ENCODE results near the gene ENTPD6. TPM values are rescaled to one million over a fixed set of nuclear protein-coding genes. Genes with fewer than 3 reads are reported as not detected.

The ENTPD6 gene
- total and polyA plus RNA-seq, 2 of the 4 experiments (the other 2 are of a cell fraction), result 61.1 to 98.6 TPM

GRCh38 chr20:25214819-25215218, 19.3 kb downstream of the ENTPD6 start:
- H4K8ac ChIP-seq (ENCODE audit: low read depth in 2 of 2, low read length in 2 of 2), result no peak overlapping the region
- ATAC-seq (ENCODE audit: low read depth), result no peak
- H3K27ac ChIP-seq (ENCODE audit: insufficient read depth, low read length), result no peak overlapping the region
- DNase-seq, result no peak
- no peak overlapping the region for H2BK20ac ChIP-seq (ENCODE audit: low read depth, low read length)
- H3K14ac ChIP-seq (replicated peaks; ENCODE audit: low read depth, low read length), result no peak overlapping the region
- TF ChIP-seq USF2 (IDR thresholded peaks at IDR 0.05; ENCODE audit: low read depth, low read length), result no peak
- no peak for TF ChIP-seq RCOR1 (IDR thresholded peaks at IDR 0.05; ENCODE audit: insufficient replicate concordance, low read length)
- TF ChIP-seq FOS (IDR thresholded peaks at IDR 0.05; ENCODE audit: low read depth, low read length), result no peak
- TF ChIP-seq CHD1 (IDR thresholded peaks at IDR 0.05; ENCODE audit: low read depth, low read length), result no peak
- TF ChIP-seq CTCF (conservative IDR thresholded peaks at IDR 0.05; ENCODE audit: low read depth, low read length), result no peak
- no peak for TF ChIP-seq POLR2A (IDR thresholded peaks at IDR 0.05; ENCODE audit: low read depth, low read length)
- TF ChIP-seq NFE2L2 (IDR thresholded peaks at IDR 0.05; ENCODE audit: low read depth, low read length), result no peak
- no peak overlapping the region for H3K23ac ChIP-seq (ENCODE audit: low read depth, low read length)
- dilution Hi-C loops (cut with HindIII; ENCODE audit: low sequenced_read_pairs, unreplicated experiment), result no loop called here
- no peak overlapping the region for H3K18ac ChIP-seq (ENCODE audit: low read depth, low read length)
- no TSS peak for BruUV-seq (replicated peaks)
- no peak overlapping the region for H2AK5ac ChIP-seq (ENCODE audit: low read depth, low read length)
- no peak overlapping the region for H3K4ac ChIP-seq (ENCODE audit: low read depth, low read length)
- no peak overlapping the region for H2BK120ac ChIP-seq (ENCODE audit: low read depth, low read length)
- intact Hi-C loops (cut with micrococcal nuclease), result no loop called here
- no peak overlapping the region for H3K56ac ChIP-seq (ENCODE audit: extremely low read depth, insufficient read depth, low read length)
- H4K5ac ChIP-seq (ENCODE audit: low read depth, low read length), result no peak overlapping the region
- ChIA-PET POLR2A (ENCODE audit: unreplicated experiment) (no interaction called here), CTCF (no interaction called here)
- no peaks in the 10 kb centered on the region for H3K27me3 ChIP-seq (ENCODE audit: control insufficient read depth, insufficient read depth, low read length)
- no peak overlapping the region for H3K9ac ChIP-seq (ENCODE audit: low read depth, low read length)
- no peak overlapping the region for H3K4me3 ChIP-seq (ENCODE audit: insufficient read depth, low read depth, low read length)
- no peak overlapping the region for H2BK5ac ChIP-seq (ENCODE audit: low read depth, low read length, poor library complexity, severe bottlenecking)
- peaks cover 0 to 7% of the 10 kb centered on the region in 2 experiments; a peak in 2 of 4 replicates for H3K79me1 ChIP-seq (ENCODE audit: low read depth in 1 of 2, low read length in 2 of 2)
- H3K4me2 ChIP-seq (ENCODE audit: low read depth, low read length), result no peak overlapping the region
- H3K9me3 ChIP-seq (ENCODE audit: control insufficient read depth, insufficient read depth, low read length), result no peaks in the 10 kb centered on the region
- no peak overlapping the region for H2AK9ac ChIP-seq (replicated peaks; ENCODE audit: low read depth, low read length, poor library complexity)
- H4K91ac ChIP-seq (ENCODE audit: insufficient read depth, low read depth, low read length), result no peak overlapping the region
- H4K20me1 ChIP-seq (ENCODE audit: insufficient read depth, low read length), result no peaks in the 10 kb centered on the region
- no peak overlapping the region for H2BK15ac ChIP-seq (ENCODE audit: low read depth, low read length)
- no peak overlapping the region for H2AFZ ChIP-seq (replicated peaks; ENCODE audit: low read length, poor library complexity)
- H3K36me3 ChIP-seq (ENCODE audit: control insufficient read depth, insufficient read depth, low read length), result peaks cover 36% of the 10 kb centered on the region
- no peaks in the 10 kb centered on the region for H3K4me1 ChIP-seq (ENCODE audit: control insufficient read depth, insufficient read depth, low read length)
- in situ Hi-C loops (cut with MboI; ENCODE audit: low sequenced_read_pairs), result loop anchor here (10.0 kb wide), 2 partner anchors 50 to 170 kb away; no protein-coding TSS in a partner anchor
- WGBS, 2 experiments (ENCODE audit: extremely low coverage in 2 of 2, insufficient read length in 1 of 2), result no CpG with 5 or more reads among the region's 7 CpGs
- H3K9me1 ChIP-seq (ENCODE audit: insufficient read depth, low read length), result no peaks in the 10 kb centered on the region; the same call in 1 of the 2 replicates

Measured in IMR-90 (cell line).